HG03025 (cell line): ENCODE results near the gene ZDHHC14.
"Not testable (repeated sequence)": the region's sequence is repeated elsewhere in the genome, so short reads cannot be mapped to it uniquely, and the experiment has no call there.

Source experiments
- ATAC-seq: cut with Tn5 transposase; IDR thresholded peaks from one replicate; pipeline ENCODE4 v1.9.1; 2021; ENCODE audit warnings: mild to moderate bottlenecking, moderate library complexity; ENCODE audit not compliant: unreplicated experiment, low FRiP score

The ZDHHC14 gene

GRCh38 chr6:157461000-157461915 lies 80.3 kb downstream of the ZDHHC14 start:
- ATAC-seq, result no peak

- ATAC-seq, result no peak
Observed at GRCh38 chr6:157462956-157463742, 82.2 kb downstream of the ZDHHC14 start.

GRCh38 chr6:157463743-157464135 lies 82.7 kb downstream of the ZDHHC14 start:
- ATAC-seq, result not testable (repeated sequence)

- ATAC-seq, result no peak
Observed at GRCh38 chr6:157464653-157465535, 83.9 kb downstream of the ZDHHC14 start.

GRCh38 chr6:157466342-157466648 lies 85.3 kb downstream of the ZDHHC14 start:
- no peak for ATAC-seq

- ATAC-seq, result not testable (repeated sequence)
Observed at GRCh38 chr6:157467339-157467738, 86.3 kb downstream of the ZDHHC14 start.

- no peak for ATAC-seq
Observed at GRCh38 chr6:157468054-157468453, 87.1 kb downstream of the ZDHHC14 start.

GRCh38 chr6:157468574-157468973 lies 87.6 kb downstream of the ZDHHC14 start:
- ATAC-seq, result no peak

GRCh38 chr6:157469378-157469777 lies 88.4 kb downstream of the ZDHHC14 start:
- no peak for ATAC-seq

GRCh38 chr6:157471077-157471686 lies 90.2 kb downstream of the ZDHHC14 start:
- no peak for ATAC-seq

- no peak for ATAC-seq
Observed at GRCh38 chr6:157471895-157472686, 91.1 kb downstream of the ZDHHC14 start.

GRCh38 chr6:157476797-157477196 lies 95.8 kb downstream of the ZDHHC14 start:
- no peak for ATAC-seq

GRCh38 chr6:157478926-157479325 lies 97.9 kb downstream of the ZDHHC14 start:
- ATAC-seq, result no peak

- no peak for ATAC-seq
Observed at GRCh38 chr6:157479464-157480303, 98.7 kb downstream of the ZDHHC14 start.

- ATAC-seq, result no peak
Observed at GRCh38 chr6:157481189-157481864, 100.3 kb downstream of the ZDHHC14 start.

- ATAC-seq, result no peak
Observed at GRCh38 chr6:157481865-157482249, 100.9 kb downstream of the ZDHHC14 start.

GRCh38 chr6:157483770-157484169 lies 102.8 kb downstream of the ZDHHC14 start:
- ATAC-seq, result no peak

- no peak for ATAC-seq
Observed at GRCh38 chr6:157484181-157484580, 103.2 kb downstream of the ZDHHC14 start.
